Muscle of back (tissue), 13 donors: ENCODE results near the gene ACOX2. TPM values are rescaled to one million over a fixed set of nuclear protein-coding genes. Genes with fewer than 3 reads are reported as not detected.
A peak's percentile ranks its signal among the peaks of the same experiment; 100 is the strongest.

Experiments used
- DNase-seq, 3 donors: peaks; one replicate each; pipeline versions ENCODE4 v3.0.0 to v3.0.0-alpha.2; 2013
- long read RNA-seq, 9 donors: transcript quantifications; one replicate each; lab custom pipeline, GENCODE V29; 2026
- polyA plus RNA-seq, 10 donors: library from polyadenylated mRNA; unstranded; fragments of 120-200 nt; gene quantifications; one replicate each; pipeline ENCODE4 v1.2.1, GENCODE V29; 2013; ENCODE audit not compliant: insufficient read length in 10 of 10

Gene ACOX2
- 10 to 100 TPM; 17.9 to 40.4 (median 24.2) TPM for polyA plus RNA-seq
- long read RNA-seq, donor 1, partial matches to known transcripts, result 0 of 3 reads
- long read RNA-seq, donor 1, other reads (novel, unspliced or antisense), result 0 of 3 reads
- long read RNA-seq, donor 2, partial matches to known transcripts, result 0 of 1 reads
- long read RNA-seq, donor 2, other reads (novel, unspliced or antisense), result 0 of 1 reads
- long read RNA-seq, donor 3, result 0 reads
- long read RNA-seq, donor 4, partial matches to known transcripts, result 0 of 2 reads
- long read RNA-seq, donor 4, other reads (novel, unspliced or antisense), result 0 of 2 reads
- long read RNA-seq, donor 5, partial matches to known transcripts, result 0 of 2 reads
- long read RNA-seq, donor 5, other reads (novel, unspliced or antisense), result 0 of 2 reads
- long read RNA-seq, donor 6, partial matches to known transcripts, result 0 of 1 reads
- long read RNA-seq, donor 6, other reads (novel, unspliced or antisense), result 0 of 1 reads
- long read RNA-seq, donor 7, partial matches to known transcripts, result 0 of 2 reads
- long read RNA-seq, donor 7, other reads (novel, unspliced or antisense), result 0 of 2 reads
- long read RNA-seq, donor 8, partial matches to known transcripts, result 0 of 1 reads
- long read RNA-seq, donor 8, other reads (novel, unspliced or antisense), result 0 of 1 reads
- long read RNA-seq, donor 9, result 0 reads

DNA sequence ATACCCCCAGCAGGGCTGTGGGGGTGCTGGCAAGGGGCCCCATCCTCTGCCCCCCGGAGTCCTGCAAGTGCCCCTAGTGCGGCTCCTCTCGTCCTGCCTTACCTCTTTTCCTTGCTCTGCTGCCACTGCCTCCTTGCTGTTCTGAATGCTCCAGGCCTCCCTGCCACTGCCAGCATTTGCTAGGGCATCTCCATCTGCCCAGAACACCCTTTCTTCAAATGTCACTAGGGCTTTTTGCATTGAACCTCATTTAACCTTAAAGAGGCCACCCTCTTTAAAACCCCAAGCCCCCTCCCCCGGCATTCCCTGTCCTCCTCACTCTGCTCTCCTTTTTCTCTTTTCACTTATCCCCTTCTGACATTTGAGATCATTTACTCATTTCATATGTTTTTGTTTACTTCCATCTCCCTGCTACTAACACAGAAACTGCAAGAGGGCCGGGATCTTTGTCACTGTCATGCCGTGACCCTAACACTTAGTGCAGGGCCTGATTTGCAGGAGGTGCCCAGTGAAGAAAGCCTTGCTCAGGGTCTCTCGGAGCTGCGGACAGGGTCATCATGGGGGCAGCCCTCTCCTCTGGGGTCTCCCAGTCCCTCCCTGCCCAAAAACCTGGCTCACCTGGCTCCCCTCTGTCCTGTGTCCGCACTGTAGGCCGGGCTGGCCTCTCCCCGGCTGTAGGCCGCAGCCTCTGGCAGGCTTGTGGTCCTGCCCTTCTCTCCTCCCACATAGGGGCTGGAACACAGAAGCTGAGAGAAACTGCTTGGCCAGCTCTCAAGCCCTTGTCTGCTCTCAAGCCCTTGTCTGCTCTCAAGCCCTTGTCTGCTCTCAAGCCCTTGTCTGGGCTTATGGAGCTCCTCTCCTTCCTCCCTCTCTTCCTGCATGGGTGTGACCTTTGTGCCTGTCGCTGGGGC lies at the start of gene ACOX2:
Gene ACOX2, minus strand, starts transcription at position 690 of the 911 bp plus-strand sequence. CDS start 2,084 bp downstream, outside the sequence.
- DNase-seq, result peak; percentile 73 to 95 (median 89)

DNA sequence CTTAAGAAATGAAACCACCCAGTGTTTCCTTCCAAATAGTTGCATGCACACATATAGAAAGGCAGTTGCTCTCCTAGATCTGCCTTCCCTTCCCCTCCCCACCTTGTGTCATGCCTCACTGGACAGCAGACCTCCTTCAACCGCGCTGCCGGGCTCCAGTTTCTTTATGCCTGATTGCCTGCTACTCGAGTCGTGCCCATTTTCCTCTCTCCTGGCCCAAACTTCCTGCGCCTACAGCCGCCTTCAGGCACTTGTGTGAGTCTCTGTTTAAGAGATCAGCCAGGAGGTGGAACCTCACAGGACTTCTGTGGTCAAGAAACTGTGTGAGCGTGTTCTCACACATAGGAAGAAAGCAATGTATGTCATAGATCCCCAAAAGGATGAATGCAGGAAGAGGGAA lies 49.0 kb upstream of the ACOX2 start:
- peak in 1 of 3 donors; percentile 46 for DNase-seq

DNA sequence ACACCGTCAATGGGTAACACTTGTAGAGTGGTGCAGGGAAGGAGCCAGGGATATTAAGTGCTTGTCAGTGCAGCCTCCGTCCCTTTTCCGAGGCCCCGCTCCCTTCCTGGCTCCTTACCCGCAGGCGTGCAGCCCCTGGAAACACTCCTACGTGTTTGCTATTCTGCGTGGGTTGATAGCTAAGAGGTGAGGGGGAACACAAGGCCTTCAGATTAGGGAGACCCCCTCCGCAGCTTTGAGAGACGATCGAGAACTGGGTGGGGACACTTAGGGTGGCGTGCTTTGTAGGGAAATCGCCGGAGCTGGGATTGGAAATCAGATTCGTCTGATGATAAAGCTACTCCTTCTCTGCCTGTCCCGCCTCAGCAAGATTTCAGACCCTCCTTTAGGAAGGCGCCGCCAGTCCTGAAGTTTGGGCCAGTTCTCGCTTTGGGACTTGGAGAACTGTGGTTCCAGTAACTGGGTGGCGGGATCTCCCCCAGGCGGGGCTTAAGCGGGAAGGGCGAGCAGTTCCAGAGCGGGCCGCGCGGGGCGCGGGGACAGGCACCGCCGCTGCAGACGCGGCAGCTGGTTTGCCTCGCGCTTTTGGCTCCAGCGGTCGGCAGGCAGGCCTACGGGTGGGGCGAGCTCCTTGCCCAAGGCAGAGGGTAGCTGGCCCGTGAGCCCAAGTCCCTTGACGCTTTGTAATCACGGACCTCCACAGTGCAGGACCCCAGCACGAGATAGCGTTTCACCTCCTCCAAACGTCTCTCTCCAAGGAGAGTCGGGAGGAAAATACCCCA lies 48.2 kb upstream of the ACOX2 start:
- DNase-seq, result peak; percentile 63 to 92 (median 79)

DNA sequence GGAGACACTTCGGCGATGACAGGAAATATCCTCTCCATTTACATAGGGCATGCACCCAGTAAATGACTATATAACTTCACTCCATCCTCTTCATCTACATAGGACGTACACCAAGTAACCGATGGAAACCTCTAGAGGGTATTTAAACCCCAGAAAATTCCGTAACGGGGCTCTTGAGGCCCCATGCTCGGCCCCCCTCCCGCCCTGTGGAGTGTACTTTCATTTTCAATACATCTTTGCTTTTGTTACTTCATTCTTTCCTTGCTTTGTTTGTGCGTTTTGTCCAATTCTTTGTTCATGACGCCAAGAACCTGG lies 47.7 kb upstream of the ACOX2 start:
- DNase-seq, result no peak

DNA sequence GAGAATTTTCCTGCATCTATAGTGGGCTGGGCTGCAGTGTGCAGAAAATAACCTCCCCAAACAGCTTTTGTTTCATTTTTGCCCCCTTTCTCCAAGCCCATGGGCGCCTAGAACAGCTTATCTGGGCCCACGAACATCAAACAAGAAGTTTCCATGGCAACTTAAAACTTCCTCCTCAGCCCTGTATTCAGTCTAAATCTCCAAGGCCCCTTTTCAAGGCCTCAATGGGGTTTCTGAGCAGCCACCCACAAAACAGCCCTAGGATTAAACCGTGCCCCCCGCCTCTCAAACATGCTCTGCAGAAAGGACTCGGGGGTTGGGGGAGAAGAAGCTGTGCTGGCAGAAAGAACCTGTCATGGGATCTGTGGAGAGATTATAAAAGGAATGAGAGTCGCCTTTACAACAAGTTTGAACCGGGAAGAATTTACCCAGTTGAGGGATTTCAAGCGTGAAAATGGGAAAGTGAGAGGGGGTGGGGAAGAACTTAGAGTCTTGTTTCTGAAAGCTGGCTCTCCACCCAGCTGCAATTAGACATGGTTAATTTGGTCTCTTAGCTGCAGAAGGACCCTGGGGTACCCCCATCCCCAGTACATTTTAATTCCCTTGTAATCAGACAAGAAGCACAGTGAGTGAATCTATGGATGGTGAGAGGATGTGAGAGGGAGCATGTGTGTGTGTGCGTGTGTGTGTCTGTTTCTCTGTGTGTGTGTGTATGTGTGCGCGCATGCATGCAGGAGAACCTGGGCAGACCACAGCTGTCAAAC lies 44.5 kb upstream of the ACOX2 start:
- DNase-seq, result peak in 1 of 3 donors; percentile 58

DNA sequence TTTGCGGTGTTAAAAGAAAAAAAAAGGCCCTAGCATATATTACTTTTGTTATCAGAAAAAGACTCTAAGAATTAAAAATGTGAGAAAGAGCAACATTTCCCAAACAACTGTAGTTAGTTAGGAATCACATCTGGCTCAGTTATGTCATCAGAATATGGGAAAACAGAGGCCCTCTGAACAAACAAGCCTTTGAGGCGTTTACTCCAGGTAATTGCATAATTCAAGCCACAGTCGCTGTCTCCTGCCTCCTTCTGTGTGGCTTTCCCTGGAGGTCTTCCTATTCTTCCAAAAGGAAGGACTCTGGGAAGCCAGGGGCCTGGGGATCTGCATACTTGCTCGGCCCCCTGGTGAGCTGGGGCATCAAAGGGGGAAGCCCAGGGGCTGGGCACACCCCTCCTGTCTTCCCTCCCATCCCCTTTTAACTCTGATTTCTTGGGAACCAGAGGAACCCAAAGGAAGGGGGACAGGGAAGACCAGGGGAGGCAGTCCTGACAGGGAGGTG lies 43.9 kb upstream of the ACOX2 start:
- no peak for DNase-seq

DNA sequence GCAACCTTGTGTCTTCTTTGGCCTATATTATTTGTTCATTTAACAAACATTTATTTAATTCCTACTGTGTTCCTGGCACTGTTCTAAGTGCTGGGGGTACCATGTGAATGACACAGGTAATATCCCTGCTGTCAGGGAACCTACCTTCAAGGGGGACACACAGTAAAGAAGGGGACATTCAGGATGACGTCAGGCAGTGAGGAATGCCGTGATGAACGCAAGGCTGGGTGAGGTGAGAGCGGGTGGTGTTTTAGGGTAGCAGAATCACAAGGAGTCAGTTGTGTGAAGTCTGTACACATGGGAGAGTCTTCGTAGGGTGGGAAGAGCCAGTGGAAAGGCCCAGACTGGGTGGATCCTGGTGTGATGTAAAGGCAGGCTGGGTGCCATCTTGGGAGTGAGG lies 41.9 kb upstream of the ACOX2 start:
- no peak for DNase-seq

DNA sequence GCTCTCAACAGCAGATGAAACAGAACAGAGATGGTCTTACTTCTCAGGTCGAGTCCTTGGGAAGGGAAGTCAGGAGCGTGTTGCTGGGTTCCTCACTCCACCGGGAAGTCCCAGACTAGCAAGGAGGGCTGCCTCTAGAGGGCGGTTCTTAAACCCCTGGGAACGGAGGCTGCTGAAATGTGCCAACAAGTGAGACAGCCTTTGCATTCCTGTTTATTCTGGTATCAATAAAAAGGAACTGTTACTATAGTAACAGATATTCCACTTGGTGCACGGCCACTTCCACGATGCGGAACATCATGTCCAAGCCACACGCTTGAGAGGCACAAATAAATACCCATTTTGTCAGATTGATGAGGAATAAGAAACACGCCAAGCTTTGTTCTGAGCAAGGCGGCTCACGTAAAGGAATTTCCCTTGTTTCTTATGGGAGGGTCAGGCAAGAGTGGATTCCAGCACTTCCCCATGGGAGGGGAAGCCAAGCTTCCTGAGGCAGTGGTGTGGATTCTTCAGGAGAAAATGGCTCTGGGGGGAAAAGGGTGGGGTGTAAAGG lies 40.4 kb upstream of the ACOX2 start, which contains the start of gene FAM107A:
Gene FAM107A, minus strand, starts transcription at position 123 of the 553 bp plus-strand sequence. CDS start 7,531 bp downstream, outside the sequence.
- peak in 2 of 3 donors; percentile 20 to 76 for DNase-seq

DNA sequence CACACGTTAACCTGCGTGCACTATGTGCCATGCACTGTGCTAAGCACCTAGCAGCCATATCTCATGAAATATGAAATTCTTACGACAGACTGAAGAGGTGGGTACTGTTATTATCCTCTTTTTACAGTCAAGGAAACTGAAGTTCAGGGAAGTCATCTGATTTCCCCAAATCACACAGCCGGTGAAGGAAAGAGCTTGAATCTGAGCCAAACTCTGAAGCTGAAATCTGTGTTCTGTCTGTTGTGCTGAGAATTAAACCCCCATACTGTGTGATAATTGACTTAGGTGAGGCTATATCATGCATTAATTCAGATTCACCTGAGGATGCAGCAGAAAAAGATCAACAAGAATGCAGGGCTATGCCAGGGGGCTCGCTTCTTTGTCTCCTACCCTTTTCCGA lies 39.7 kb upstream of the ACOX2 start:
- DNase-seq, result no peak

DNA sequence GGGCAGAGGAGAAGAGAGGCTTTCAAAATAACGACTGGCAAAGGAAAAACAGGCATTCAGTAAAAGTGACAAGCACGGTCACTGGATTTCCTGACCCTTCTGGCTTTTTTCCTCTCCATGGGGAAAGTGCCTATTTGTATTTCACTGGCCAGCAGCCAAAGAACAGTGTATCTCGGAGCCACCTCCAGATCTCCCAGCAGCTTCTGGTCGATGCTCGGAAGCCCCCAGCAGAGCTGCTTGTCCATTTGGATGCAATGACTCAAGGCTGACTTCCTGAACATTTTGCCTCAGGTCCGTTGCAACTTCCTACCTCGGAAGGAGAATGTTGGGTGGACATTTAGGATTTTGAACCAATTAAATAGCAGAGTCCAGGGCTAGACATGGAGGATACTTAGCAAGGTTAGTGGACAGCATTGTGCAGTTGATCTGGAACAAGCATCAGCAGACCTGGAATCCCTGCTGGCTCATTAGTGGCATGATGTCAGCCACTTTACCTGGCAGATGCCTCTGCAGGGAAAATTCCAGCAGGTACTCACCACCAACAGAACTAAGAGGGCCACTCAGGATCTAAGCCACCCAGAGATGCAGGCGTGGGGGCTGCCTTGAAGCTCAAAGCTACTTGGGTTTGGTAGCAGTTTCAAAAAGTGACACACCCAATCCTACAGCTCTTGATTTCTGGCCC lies 39.1 kb upstream of the ACOX2 start:
- peak in 1 of 3 donors; percentile 30 for DNase-seq

DNA sequence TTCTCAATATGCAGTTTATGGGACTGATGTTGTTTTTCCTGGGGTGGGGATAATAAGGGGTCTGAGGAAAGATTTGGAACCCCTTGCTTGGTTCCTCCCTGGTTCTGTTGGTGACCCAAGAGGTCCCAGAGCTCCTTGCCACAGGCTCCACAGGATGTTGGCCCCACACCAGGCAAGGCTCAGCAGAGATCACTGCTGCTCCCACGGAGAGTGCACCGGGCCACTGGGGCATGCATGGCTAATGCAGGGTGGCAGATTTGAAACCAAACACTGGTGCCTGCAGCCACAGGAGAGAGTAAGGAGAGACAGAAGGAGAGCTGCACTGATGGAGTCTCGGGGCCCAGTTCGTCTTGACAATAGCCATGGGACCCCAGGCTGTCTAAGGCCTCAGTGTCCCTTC lies 37.7 kb upstream of the ACOX2 start:
- DNase-seq, result no peak

DNA sequence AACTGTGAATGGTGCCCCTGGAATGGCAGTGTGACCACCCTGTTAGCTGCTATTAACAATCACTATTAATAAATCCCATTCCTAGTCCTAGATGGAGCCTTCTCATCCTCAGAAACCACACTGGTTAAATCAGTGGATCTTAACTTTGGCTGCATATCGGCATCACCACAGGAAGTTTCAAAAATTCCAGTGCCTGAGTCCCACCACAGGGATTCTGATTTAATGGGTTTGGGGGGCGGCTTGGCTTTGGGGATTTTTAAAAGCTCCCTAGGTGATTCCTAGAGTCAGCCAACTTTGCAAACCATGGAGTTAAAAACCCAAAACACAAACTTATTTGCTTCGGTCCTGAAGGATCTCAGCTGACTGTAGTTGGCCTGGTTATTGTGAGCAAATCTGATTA lies 37.1 kb upstream of the ACOX2 start:
- no peak for DNase-seq

DNA sequence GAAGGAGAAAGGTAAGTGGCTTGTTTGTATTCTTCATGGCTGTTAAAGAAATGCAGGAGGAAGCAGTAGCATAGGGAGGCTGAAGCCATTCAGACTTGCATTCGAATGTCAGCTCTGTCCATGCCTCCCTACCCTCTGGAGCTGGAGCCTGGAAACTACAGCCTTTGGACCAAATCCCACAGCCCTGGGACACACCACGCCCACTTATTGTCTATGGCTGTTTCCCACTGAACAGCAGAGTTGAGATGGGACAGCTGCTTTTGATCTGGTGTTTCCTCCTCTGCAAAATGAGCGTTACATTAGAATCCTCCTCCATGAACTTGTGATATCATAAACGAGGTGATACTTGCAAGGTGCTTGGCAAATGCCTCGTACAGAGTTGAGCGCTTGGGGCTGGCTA lies 36.6 kb upstream of the ACOX2 start:
- DNase-seq, result peak in 2 of 3 donors; percentile 33 to 58

DNA sequence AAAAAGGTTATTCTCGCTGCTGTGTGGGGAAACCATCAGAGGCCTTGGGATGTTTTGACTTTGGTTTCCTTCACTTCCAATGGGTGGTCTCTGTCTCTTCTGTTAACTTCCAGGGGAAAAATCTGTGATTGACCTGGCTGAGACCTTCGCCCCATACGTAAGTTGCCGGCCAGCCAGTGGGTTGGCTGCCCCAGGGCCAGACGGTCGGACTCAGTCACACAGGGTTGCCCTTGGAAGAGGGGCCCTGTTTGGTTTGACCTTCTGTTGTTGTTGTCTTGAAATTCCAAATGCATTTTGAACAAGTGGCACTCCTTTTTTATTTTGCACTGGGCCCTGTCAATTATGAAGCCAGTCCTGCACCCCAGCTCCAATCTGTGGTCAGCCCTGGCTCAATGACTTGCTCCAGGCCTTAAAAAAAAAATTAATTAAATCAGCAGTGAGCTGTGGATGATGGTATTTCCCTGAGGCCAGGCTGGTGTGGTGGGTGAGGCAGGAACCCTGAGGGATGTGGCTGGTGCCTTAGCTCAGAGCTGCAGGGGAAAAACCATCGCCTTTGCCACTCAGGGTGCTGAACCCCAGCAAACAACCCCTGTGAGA lies 35.7 kb upstream of the ACOX2 start:
- DNase-seq, result no peak

DNA sequence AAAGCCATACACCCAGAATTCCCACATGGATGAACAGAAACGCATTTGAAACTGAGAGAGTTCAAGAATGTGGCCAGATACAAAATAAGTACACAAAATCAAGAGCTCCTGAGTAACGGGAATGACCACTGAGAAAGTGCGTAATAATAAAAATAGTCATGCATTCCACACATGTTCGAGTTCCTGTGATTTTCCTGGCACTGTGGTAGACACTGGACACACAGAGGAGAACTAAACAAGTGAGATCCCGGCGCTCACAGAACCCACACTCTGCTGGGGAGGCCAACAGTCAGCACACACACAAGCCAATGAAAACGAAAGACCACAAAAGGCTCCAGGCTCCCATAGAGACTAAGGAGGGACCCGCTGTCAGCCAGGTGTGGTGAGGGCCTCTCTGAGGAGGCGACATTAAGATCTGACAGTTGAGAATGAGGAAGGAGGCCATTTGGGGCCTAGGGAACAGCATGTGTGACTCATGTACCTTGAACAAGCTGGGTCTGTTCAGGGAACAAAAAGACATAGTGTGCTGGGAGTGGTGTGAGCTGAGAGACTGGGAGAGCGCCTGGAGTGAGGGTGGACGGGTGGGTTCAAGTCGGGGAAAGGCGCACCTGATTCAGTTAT lies 35.1 kb upstream of the ACOX2 start:
- DNase-seq, result no peak

DNA sequence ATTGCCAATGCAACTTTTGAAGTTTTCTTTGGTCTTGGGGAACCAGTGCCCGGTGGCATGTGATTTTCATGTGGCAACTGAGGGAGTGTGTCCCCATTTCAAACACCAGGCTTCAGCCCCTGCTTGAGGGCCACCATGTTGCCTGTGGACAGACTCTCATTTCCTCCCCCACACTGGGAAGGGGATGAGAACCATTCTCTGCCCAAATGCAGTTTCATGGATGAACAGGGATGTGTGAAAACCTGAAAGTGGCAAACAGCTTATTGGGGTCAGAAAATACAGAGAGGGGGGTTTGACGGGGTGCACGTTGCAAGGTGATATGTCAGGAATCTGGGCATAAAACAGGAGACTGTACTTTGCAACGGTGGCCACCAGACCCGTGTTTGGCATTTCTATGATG lies 33.9 kb upstream of the ACOX2 start:
- DNase-seq, result no peak

DNA sequence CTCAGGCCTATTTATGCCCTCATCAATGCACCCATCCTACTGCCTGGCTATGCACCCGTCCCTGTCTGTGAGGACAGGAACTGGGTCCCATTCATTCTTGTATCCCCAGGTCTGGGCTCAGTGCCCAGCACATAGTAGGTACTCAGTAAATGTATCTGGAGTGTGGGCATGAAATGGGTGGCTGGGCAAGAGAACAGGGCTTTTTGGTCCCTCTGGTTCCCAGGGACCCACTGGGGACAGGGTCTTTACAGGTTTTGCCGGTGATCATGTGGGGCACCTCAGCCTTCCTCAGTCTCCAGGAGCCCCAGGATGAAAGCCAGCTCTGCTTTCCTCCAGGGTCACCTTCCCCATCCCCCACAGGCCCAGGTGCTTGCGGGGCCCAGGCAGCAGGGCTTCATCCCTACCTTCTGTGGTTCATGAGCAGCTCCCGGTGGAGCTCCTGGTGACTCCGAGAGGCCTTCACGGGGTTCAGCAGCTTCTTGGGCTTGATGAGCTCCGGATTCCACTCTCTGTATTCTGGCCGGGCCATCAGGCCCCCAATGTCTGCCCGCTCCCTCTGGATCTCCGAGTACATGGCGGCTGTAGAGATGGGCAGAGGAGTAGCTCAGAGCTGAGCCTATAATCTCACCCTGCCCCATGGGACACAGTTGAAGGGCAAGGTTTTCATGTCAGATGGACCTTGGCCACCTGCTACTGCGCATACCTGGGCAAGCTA lies 32.5 kb upstream of the ACOX2 start:
- DNase-seq, result no peak
